Measurements from ENCODE around the gene MZF1.

MZF1 gene

GRCh38 chr19:58568453-58569130, 4.5 kb downstream of the MZF1 start:
- no peak overlapping the region for H3K27ac ChIP-seq (ENCODE audit: low read depth, low read length)
- no peak overlapping the region for H3K9ac ChIP-seq (ENCODE audit: low read depth, low read length)
- peaks cover 33% of the 10 kb centered on the region; the same call in 1 of the 2 replicates for H3K36me3 ChIP-seq (ENCODE audit: insufficient read depth, low read length)
- WGBS, result 91% methylated on average over 4 of the region's 4 CpGs
- H3K27me3 ChIP-seq (ENCODE audit: insufficient read depth, low read length), result peaks cover 5% of the 10 kb centered on the region
- no peaks in the 10 kb centered on the region for H3K4me1 ChIP-seq (ENCODE audit: insufficient read depth, low read length)
- H3K9me3 ChIP-seq (ENCODE audit: insufficient read depth, low read depth, low read length), result no peaks in the 10 kb centered on the region
- no peak overlapping the region for H3K4me3 ChIP-seq (ENCODE audit: low read length)

DNA sequence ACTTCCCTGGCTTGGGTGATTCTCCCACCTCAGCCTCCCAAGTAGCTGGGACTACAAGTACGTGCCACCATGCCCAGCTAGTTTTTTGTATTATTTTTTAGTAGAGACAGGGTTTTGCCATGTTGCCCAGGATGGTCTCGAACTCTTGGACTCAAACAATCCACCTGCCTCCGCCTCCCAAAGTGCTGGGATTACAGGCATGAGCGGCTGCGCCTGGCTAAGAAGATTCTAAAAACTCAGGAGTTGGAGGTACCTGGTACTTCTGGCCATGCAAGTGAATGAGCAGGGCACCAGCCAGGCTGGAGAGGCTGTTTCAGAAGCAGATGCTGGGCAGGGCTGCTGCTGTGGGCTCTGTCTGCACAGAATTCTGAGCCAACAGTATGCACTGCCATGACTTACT, 6.1 kb downstream of the MZF1 start:
- H3K27ac ChIP-seq (ENCODE audit: low read depth, low read length), result no peak overlapping the region
- no peaks in the 10 kb centered on the region for H3K4me1 ChIP-seq (ENCODE audit: insufficient read depth, low read length)
- H3K36me3 ChIP-seq (ENCODE audit: insufficient read depth, low read length), result peaks cover 33% of the 10 kb centered on the region; the same call in 1 of the 2 replicates
- H3K9ac ChIP-seq (ENCODE audit: low read depth, low read length), result no peak overlapping the region
- no peaks in the 10 kb centered on the region for H3K9me3 ChIP-seq (ENCODE audit: insufficient read depth, low read depth, low read length)
- no peak overlapping the region for H3K4me3 ChIP-seq (ENCODE audit: low read length)
- WGBS, result 94% methylated on average over 5 of the region's 5 CpGs
- peaks cover 21% of the 10 kb centered on the region for H3K27me3 ChIP-seq (ENCODE audit: insufficient read depth, low read length)

DNA sequence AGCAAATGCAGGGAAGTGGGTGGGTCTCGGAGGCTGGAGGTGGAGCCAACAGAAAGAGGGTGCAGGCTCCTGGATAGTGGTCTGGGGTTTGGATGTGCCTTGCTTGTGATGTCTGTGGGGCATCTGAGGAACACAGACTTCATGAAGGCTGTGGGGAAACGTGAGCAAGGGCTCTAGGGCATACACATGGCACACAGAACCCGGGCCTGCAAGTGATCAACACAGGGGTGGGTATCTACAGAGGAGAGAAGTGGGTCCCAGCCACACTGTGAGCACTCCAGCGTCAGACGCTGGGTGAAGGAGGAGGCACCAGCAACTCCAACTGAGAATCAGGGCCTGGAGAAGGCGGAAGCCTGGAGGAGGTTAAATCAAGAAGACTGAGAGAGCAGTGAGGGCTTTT, 9.3 kb downstream of the MZF1 start:
- Histone ChIP-seq H3K4me3 (ENCODE audit: low read length) (no peak overlapping the region), H3K9ac (ENCODE audit: low read depth, low read length) (no peak overlapping the region), H3K27me3 (ENCODE audit: insufficient read depth, low read length) (peaks cover 30% of the 10 kb centered on the region), H3K4me1 (ENCODE audit: insufficient read depth, low read length) (no peaks in the 10 kb centered on the region), H3K36me3 (ENCODE audit: insufficient read depth, low read length) (peaks cover 16% of the 10 kb centered on the region; the same call in 1 of the 2 replicates), H3K9me3 (ENCODE audit: insufficient read depth, low read depth, low read length) (no peaks in the 10 kb centered on the region), H3K27ac (ENCODE audit: low read depth, low read length) (no peak overlapping the region)
- 89% methylated on average over 6 of the region's 6 CpGs for WGBS

GRCh38 chr19:58563034-58563573, 10.0 kb downstream of the MZF1 start:
- no peaks in the 10 kb centered on the region for H3K9me3 ChIP-seq (ENCODE audit: insufficient read depth, low read depth, low read length)
- H3K36me3 ChIP-seq (ENCODE audit: insufficient read depth, low read length), result peaks cover 12% of the 10 kb centered on the region; the same call in 1 of the 2 replicates
- peaks cover 30% of the 10 kb centered on the region for H3K27me3 ChIP-seq (ENCODE audit: insufficient read depth, low read length)
- no peaks in the 10 kb centered on the region for H3K4me1 ChIP-seq (ENCODE audit: insufficient read depth, low read length)
- H3K27ac ChIP-seq (ENCODE audit: low read depth, low read length), result no peak overlapping the region
- H3K9ac ChIP-seq (ENCODE audit: low read depth, low read length), result peak overlapping the region; percentile 58
- 69% methylated on average over 40 of the region's 40 CpGs for WGBS
- H3K4me3 ChIP-seq (ENCODE audit: low read length), result peak overlapping the region; percentile 49

DNA sequence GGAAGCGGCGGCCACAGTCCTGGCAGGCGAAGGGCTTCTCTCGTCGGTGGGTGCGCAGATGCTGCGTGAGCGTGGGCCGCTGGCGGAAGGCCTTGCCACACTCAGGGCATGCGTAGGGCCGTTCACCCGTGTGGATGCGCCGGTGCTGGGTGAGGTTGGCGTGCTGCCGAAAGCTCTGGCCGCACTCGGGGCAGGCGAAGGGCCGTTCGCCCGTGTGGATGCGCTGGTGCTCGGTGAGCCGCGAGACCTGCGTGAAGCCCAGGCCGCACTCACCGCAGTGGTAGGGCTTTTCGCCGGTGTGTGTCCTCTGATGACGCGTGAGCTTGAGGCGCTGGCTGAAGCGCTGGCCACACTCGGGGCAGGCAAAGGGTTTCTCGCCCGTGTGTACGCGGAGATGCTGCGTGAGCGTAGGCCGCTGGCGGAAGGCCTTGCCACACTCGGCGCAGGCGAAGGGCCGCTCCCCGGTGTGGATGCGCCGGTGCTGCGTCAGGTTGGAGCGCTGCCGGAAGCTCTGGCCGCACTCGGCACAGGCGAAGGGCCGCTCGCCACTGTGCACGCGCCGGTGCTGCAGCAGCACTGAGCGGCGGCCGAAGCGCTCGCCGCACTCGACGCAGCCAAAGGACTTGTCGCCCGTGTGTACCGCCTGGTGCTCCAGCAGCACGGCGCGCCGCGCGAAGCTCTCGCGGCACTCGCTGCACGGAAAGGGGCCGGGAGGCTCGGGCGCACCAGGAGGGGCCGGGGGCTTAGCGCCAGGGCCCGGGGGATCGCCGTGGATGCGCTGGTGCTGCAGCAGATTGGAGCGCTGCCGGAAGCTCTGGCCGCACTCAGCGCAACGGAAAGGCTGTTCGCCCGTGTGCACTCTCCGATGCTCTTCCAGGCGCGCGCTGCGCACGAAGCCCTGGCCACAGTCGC, 10.8 kb downstream of the MZF1 start:
- no peak overlapping the region for H3K27ac ChIP-seq (ENCODE audit: low read depth, low read length)
- peak overlapping the region; percentile 58 for H3K9ac ChIP-seq (ENCODE audit: low read depth, low read length)
- peaks cover 10% of the 10 kb centered on the region; the same call in 1 of the 2 replicates for H3K36me3 ChIP-seq (ENCODE audit: insufficient read depth, low read length)
- peak overlapping the region; percentile 49 for H3K4me3 ChIP-seq (ENCODE audit: low read length)
- no peaks in the 10 kb centered on the region for H3K9me3 ChIP-seq (ENCODE audit: insufficient read depth, low read depth, low read length)
- peaks cover 30% of the 10 kb centered on the region for H3K27me3 ChIP-seq (ENCODE audit: insufficient read depth, low read length)
- H3K4me1 ChIP-seq (ENCODE audit: insufficient read depth, low read length), result no peaks in the 10 kb centered on the region
- 65% methylated on average over 107 of the region's 107 CpGs for WGBS

- H3K36me3 ChIP-seq (ENCODE audit: insufficient read depth, low read length), result peaks cover 7% of the 10 kb centered on the region
- H3K27me3 ChIP-seq (ENCODE audit: insufficient read depth, low read length), result peaks cover 30% of the 10 kb centered on the region
- no peaks in the 10 kb centered on the region for H3K4me1 ChIP-seq (ENCODE audit: insufficient read depth, low read length)
- WGBS, result 93% methylated on average over 16 of the region's 16 CpGs
- H3K4me3 ChIP-seq (ENCODE audit: low read length), result no peak overlapping the region
- no peak overlapping the region for H3K27ac ChIP-seq (ENCODE audit: low read depth, low read length)
- H3K9ac ChIP-seq (ENCODE audit: low read depth, low read length), result peak overlapping the region; percentile 58
- H3K9me3 ChIP-seq (ENCODE audit: insufficient read depth, low read depth, low read length), result no peaks in the 10 kb centered on the region
Measured at GRCh38 chr19:58561373-58562121, 11.6 kb downstream of the MZF1 start.

- Histone ChIP-seq H3K4me1 (ENCODE audit: insufficient read depth, low read length) (no peaks in the 10 kb centered on the region), H3K27ac (ENCODE audit: low read depth, low read length) (no peak overlapping the region), H3K36me3 (ENCODE audit: insufficient read depth, low read length) (peaks cover 11% of the 10 kb centered on the region), H3K27me3 (ENCODE audit: insufficient read depth, low read length) (peaks cover 30% of the 10 kb centered on the region), H3K4me3 (ENCODE audit: low read length) (no peak overlapping the region), H3K9me3 (ENCODE audit: insufficient read depth, low read depth, low read length) (no peaks in the 10 kb centered on the region), H3K9ac (ENCODE audit: low read depth, low read length) (no peak overlapping the region)
Measured at GRCh38 chr19:58560921-58561320, 12.2 kb downstream of the MZF1 start.

DNA sequence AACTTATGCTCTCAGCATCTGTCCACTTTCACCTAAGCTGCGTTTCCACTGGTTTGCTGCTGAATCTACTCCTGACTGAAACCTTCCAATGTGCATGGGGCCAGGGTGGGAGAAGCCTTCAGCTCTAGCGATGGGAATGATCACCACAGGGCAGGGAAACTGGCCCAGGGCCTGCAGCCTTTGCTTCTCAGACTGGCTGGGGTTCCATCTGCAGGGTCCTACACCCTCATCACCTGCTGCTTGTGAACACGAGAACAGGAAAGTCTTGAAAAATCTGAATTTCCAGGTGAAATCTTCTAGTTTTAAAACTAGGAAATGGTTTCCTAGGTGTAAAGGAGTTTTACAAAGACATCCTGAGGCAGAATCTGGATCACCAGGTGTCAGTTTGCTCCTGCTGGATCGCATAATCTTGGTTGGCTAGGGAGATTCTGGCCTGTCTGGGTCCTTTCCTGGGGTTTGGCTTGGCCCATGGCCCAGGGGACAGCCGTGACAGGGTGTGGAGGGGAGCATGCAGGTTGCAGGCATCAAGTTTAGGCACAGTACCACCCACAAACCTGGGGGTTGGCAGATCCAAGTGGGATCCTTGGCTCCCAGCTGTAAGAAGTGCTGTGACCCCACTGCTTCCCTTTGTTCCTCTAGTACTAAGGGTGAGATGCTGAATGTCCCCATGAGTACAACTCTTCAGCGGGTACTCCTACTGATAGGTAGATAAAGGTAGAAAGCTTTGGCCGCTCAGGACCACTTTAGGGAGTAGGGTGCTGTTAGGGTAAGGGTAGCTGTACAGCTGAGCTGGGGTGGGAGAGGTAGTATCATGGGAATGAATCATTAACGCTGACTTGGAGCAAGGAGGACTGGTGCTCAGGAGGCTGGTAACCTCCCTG, 12.9 kb downstream of the MZF1 start:
- Histone ChIP-seq H3K27me3 (ENCODE audit: insufficient read depth, low read length) (peaks cover 30% of the 10 kb centered on the region), H3K9me3 (ENCODE audit: insufficient read depth, low read depth, low read length) (no peaks in the 10 kb centered on the region), H3K27ac (ENCODE audit: low read depth, low read length) (peak overlapping the region; percentile 100; the same call in 1 of the 2 replicates), H3K36me3 (ENCODE audit: insufficient read depth, low read length) (peaks cover 11% of the 10 kb centered on the region), H3K4me1 (ENCODE audit: insufficient read depth, low read length) (no peaks in the 10 kb centered on the region), H3K4me3 (ENCODE audit: low read length) (peak overlapping the region; percentile 66), H3K9ac (ENCODE audit: low read depth, low read length) (peak overlapping the region; percentile 99)
- WGBS, result 89% methylated on average over 8 of the region's 8 CpGs

DNA sequence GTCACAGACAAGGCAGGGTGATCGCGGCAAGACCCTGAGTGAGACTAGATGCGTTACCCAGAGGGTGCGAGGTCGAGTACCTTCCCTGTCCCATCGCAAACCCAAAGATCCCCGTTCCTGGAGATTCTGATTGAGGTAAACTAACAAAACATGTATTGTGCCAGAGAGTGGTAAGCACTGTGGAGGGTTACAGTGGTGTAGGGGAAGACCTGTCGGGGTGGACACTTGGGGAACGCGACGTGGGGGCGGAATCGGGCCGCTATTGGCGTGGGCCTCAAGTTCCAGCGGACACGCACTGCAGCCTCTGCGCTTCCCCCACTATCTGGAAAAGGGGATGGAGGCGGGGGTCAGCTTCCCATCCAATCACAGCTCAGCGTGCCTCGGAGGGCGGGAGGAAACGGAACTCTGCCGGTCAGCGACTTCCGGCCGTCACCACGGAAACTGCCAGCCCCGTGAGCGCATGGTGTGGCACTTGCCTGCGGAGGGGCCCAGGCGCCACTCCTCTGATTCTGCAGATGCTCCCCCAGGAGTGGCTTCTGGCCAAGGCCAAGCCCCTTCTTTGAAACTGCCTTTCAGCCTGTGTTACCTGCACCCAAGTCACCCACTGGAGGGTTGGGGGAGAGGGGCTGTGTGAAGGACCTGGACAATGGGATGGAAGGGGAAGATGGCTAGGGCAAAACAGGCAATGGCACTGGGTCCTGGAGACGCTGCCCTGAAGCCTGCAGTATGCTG, 13.7 kb downstream of the MZF1 start:
- peaks cover 11% of the 10 kb centered on the region for H3K36me3 ChIP-seq (ENCODE audit: insufficient read depth, low read length)
- peak overlapping the region; percentile 66 for H3K4me3 ChIP-seq (ENCODE audit: low read length)
- H3K9ac ChIP-seq (ENCODE audit: low read depth, low read length), result peak overlapping the region; percentile 99
- H3K4me1 ChIP-seq (ENCODE audit: insufficient read depth, low read length), result no peaks in the 10 kb centered on the region
- WGBS, result 1% methylated on average over 33 of the region's 33 CpGs
- H3K27me3 ChIP-seq (ENCODE audit: insufficient read depth, low read length), result peaks cover 30% of the 10 kb centered on the region
- no peaks in the 10 kb centered on the region for H3K9me3 ChIP-seq (ENCODE audit: insufficient read depth, low read depth, low read length)
- peak overlapping the region; percentile 100 for H3K27ac ChIP-seq (ENCODE audit: low read depth, low read length)
